ENCODE data around the gene JPT1.

Gene JPT1

GRCh38 chr17:75105126-75106080 lies 48.9 kb downstream of the JPT1 start:
- DNase-seq (ENCODE audit: low read depth, low spot score): no peak

DNA sequence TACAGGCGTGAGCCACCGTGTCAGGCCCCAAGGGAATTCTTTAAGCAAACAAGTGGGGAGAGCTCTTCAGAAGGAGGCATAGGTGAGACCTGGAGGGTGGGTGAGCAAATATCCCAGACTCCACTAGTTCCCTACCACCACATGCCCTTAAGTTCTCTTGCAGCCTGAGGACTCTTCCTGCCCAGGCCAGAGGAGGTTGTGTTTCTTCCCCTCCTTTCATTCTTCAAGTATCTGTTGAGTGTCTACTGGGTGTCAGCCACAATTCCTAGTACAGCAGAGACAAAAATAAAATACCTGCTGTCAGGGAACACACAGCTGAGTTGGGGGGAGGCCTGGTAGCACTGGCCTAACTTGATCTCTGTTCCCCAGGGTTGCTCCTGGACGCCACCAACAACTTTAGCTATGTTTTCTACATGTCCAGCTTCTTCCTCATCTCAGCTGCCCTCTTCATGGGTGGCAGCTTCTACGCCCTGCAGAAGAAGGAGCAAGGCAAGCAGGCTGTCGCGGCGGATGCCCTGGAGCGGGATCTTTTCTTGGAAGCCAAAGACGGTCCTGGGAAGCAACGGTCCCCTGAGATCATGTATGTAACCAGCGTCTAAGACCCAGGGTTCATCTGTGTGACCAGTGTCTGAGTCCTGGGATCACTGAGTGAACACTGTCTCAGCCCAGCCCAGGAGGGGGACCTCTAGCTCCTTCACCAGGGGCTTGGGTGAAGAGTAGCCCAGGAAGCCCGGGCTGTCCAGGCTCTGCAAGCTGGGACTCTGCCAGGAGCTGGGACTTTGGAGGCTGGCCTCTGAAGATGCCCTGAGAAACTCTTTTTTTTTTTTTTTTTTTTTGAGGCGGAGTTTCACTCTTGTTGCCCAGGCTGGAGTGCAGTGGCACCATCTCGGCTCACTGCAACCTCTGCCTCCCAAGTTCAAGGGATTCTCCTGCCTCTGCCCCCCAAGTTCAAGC lies 50.4 kb downstream of the JPT1 start:
- DNase-seq (ENCODE audit: low read depth, low spot score): no peak

DNA sequence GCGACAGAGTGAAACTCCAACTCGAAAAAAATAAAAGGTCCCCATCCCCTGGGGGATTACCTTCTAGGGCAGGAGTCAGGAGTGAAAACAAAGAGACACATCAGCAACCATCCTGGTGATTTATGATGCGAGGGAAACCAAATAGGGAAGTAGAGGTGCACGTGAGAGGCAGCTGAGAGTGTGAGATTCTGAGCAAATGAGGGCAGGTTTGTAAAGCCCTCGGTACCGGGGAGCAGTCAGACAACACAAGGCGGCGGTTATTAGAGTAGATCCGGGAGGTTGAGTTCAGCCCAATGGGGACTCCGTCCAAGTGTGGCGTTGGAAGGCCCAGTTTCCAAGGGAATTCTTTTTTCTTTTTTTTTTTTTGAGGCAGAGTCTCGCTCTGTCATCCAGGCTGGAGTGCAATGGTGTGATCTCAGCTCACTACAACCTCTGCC lies 51.9 kb downstream of the JPT1 start:
- DNase-seq (ENCODE audit: low read depth, low spot score): no peak

GRCh38 chr17:75099881-75100595 lies 54.3 kb downstream of the JPT1 start:
- DNase-seq (ENCODE audit: low read depth, low spot score): no peak

- DNase-seq (ENCODE audit: low read depth, low spot score): no peak
These were observed 55.5 kb downstream of the JPT1 start for GRCh38 chr17:75098861-75099260.

GRCh38 chr17:75097865-75098264 lies 56.4 kb downstream of the JPT1 start:
- DNase-seq (ENCODE audit: low read depth, low spot score): no peak

DNA sequence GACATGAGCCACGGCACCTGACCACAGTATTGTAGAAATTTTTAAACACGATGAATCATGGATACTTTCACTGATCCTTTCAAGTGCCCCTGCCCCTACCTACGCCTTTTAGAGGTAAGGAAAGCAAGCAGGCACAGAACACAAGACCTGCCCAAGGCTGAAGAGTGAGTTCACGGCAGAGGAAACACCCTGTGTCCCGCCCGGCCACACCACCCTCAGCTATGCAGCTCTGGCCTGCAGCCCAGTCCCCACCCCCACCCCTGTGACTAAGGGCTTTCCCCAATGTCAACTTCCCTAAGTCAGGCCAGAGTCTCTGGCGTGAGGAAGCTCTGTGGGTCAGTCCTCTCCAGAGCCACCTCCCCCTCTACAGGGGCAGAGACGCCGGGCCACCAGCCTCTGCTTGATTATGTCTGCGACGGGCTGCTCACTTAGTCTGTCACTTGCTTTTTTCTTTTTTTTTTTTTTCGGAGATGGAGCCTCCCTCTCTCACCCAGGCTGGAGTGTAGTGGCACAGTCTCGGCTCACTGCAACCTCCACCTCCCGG lies 58.2 kb downstream of the JPT1 start:
- DNase-seq (ENCODE audit: low read depth, low spot score): no peak

DNA sequence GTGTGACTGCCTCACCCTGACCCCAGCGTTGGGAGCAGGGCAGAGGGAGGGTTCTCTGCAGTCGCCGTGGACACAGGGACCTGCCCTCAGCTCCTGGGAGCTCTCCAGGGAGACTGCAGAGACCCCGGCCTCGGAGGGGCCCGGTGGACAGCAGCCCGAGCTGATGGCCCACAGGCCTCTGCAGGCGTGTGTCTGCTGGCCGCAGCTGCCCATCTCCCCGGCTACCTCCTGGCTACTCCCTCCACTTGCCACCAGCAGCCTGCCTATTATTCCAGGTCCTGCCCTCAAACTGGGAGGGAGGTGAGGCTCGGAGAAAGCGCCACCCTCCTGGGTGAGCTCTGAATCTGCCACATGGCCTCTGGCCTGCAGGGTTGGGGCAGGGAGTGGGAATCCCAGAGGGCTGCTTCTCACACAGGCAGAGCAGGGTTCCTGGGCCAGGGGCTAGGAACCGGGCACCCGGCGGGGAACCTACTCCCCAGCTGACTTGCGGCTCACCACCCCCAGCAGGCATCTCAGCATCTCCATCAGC lies 59.4 kb downstream of the JPT1 start:
- DNase-seq (ENCODE audit: low read depth, low spot score): no peak

- no peak for DNase-seq (ENCODE audit: low read depth, low spot score)
These were observed 60.7 kb downstream of the JPT1 start for GRCh38 chr17:75093548-75094158.

DNA sequence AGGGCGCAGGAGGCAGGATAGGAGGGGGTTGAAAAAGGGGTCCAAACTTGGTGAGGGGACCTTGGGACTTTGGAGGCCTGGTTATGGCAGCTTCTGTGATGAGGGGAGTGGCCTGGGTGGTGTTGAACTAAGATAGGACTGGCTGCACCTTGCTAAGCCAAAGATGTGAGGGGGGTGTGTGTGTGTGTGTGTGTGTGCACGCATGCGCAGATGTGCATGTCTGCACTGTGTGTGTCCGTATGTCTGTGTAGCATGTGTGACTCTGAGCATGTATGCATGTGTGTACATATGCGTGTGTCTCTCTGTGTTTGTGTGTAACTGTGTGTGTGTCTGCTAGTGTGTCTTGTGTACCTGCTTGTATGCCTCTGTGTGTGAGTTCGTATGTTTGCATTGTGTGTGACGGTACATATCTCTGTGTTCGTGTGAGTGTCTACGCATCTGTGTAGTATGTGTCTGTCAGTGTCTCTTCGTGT lies 62.4 kb downstream of the JPT1 start:
- DNase-seq (ENCODE audit: low read depth, low spot score): no peak

GRCh38 chr17:75090871-75091854 lies 63.1 kb downstream of the JPT1 start:
- DNase-seq (ENCODE audit: low read depth, low spot score): no peak

DNA sequence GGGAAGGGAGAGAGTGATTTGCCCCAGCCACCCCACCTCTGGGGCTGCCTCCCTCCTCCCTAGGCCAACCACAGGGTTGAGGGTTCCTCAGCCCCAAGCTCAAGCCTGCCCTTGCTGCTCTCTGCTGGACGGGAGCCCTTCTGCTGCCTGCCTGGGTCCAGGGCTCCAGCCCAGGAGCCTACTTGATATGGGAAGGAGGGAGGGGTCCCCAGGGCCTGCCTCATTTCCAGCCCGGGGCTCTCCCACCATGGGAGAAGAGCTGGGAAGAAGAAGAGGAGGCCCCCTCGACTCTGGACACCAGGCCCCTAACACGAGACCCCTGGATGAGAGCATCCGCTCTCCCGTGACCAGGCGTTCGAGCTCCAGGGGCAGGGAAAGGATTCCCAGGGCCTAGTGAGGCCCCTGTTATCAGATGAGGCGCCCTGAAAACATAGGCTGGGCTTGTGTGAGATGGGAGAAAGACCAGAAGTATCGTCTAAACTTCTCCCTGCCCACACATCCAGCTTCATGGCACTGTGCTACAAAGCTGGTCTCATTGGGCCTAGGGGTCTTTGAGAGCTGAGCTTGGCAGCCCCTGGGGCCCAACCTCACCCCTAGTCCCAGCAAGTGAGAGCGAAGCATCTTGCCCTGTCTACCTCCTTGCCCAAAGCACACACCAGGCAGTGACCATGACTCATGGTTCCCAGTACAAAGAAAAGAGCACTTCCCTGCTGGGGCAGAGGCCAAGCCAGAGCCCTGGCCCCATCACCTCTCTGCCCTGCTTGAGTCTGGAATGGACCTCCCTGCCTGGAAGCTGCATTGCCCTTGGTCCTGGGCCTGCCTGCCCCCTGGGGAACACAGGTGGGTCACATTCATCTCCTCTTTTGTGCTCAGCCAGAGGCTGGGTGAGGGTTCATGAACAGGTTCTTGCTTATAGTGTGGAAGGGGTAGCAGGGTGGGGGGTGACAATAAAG lies 65.6 kb downstream of the JPT1 start:
- DNase-seq (ENCODE audit: low read depth, low spot score): no peak

- no peak for DNase-seq (ENCODE audit: low read depth, low spot score)
These were observed 66.5 kb downstream of the JPT1 start, which contains the start of gene SLC16A5 for GRCh38 chr17:75087558-75088453. Gene SLC16A5, plus strand, starts transcription at chr17:75087954. Its CDS starts 5,683 bp downstream, at chr17:75093637.

DNA sequence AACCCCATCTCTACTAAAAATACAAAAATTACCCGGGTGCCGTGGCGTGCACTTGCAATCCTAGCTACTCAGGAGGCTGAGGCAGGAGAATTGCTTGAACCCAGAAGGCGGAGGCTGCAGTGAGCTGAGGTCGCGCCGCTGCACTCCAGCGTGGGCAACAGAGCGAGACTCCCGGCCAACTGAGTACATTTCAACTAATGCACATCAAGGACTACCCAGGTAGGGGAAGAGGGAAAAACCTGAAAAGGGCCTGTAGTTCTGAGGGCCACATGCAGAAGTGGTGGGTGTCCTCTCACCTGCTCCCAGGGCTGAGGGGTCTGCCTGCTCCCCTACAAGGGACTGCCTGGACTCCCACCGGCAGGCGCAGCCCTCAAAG lies 67.1 kb downstream of the JPT1 start:
- no peak for DNase-seq (ENCODE audit: low read depth, low spot score)

DNA sequence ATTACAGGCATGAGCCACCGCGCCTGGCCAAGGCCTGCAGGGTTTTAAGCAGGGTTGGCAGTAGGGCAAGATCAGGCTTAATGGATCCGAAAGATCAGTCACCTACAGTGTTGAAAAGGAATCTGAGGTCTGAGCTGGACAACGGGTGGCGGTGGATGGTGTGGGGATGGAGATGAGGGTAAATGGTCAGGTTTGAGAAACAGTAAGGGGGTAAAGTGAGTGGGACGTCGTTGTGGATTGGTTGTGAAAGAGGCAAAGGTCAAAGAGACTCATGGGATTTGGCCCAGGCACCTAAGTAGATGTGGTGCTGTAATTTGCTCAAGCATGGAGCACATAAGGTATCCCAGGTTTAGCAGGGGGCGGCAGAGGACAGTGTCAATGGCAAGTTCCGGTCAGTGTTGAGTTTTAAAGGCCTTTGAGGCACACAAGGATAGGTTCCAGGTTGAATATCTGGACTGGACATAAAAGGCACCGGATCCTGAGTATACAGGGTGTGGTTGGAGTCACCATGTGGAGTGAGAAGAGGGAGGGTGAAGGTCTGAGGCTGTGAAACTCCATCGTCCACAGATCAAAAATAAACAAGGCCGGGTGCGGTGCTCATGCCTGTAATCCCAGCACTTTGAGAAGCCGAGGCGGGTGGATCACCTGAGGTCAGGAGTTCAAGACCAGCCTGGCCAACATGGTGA lies 67.7 kb downstream of the JPT1 start:
- DNase-seq (ENCODE audit: low read depth, low spot score): no peak
